Keratinocyte (primary cell): ENCODE data around the gene PIGM. TPM values are rescaled to one million over a fixed set of nuclear protein-coding genes. Genes with fewer than 3 reads are reported as not detected.

ENCODE experiments used
- DNase-seq: peaks from one replicate; pipeline ENCODE4 v3.0.0-alpha.2; 2011; ENCODE audit warnings: low read depth, missing footprints, low spot score
- FAIRE-seq: peaks from 2 replicates; lab custom pipeline; 2011; peaks lifted over from hg19 to GRCh38; lab: Jason Lieb, UNC
- H2AFZ ChIP-seq: 2 replicates; pipeline ENCODE4 v1.6.0; 2012; ENCODE audit warnings: low read length, control low read depth, inconsistent platforms; ENCODE audit not compliant: control insufficient read depth
- H3K27ac ChIP-seq: 2 replicates; pipeline ENCODE4 v1.5.1; 2011; ENCODE audit warnings: low read length; ENCODE audit not compliant: control insufficient read depth, insufficient read depth
- H3K27me3 ChIP-seq: 3 replicates; pipeline ENCODE4 v1.6.0; 2011; ENCODE audit warnings: low read length; ENCODE audit not compliant: control insufficient read depth, insufficient read depth; ENCODE audit errors: extremely low read depth
- H3K36me3 ChIP-seq, 2 experiments: 2 replicates in 1 of 2; 3 replicates in 1 of 2; pipeline ENCODE4 v1.5.1; 2011; ENCODE audit warnings: low read length in 2 of 2, mild to moderate bottlenecking in 1 of 2; ENCODE audit not compliant: control insufficient read depth in 2 of 2, insufficient read depth in 2 of 2; ENCODE audit errors: extremely low read depth in 1 of 2
- H3K4me1 ChIP-seq: 3 replicates; pipeline ENCODE4 v1.5.1; 2011; ENCODE audit warnings: low read length; ENCODE audit not compliant: control insufficient read depth, insufficient read depth; ENCODE audit errors: extremely low read depth
- H3K4me2 ChIP-seq: 3 replicates; pipeline ENCODE4 v1.6.0; 2011; ENCODE audit warnings: low read depth, low read length; ENCODE audit not compliant: control insufficient read depth, insufficient read depth; ENCODE audit errors: extremely low read depth
- H3K4me3 ChIP-seq, 3 experiments: fragments of 200-600 bp in 1 of 3; sonication (generic) in 1 of 3; 2 replicates in 2 of 3; 3 replicates in 1 of 3; pipeline ENCODE4 v1.5.1; 2011 to 2016; ENCODE audit warnings: low read length in 3 of 3, mild to moderate bottlenecking in 3 of 3, control low read depth in 2 of 3, inconsistent platforms in 1 of 3, low read depth in 1 of 3, mixed read lengths in 1 of 3, mixed run types in 1 of 3, moderate library complexity in 1 of 3; ENCODE audit not compliant: control insufficient read depth in 2 of 3, insufficient read depth in 2 of 3; ENCODE audit errors: extremely low read depth in 1 of 3
- H3K79me2 ChIP-seq: 2 replicates; pipeline ENCODE4 v1.6.0; 2012; ENCODE audit warnings: low read length; ENCODE audit not compliant: control insufficient read depth, insufficient read depth
- H3K9ac ChIP-seq: 3 replicates; pipeline ENCODE4 v1.6.0; 2011; ENCODE audit warnings: low read length; ENCODE audit not compliant: control insufficient read depth, insufficient read depth; ENCODE audit errors: extremely low read depth
- H3K9me1 ChIP-seq: 3 replicates; pipeline ENCODE4 v1.6.0; 2011; ENCODE audit warnings: low read length; ENCODE audit not compliant: control insufficient read depth, insufficient read depth; ENCODE audit errors: extremely low read depth
- H3K9me3 ChIP-seq: 2 replicates; pipeline ENCODE4 v1.5.1; 2012; ENCODE audit warnings: low read depth, low read length; ENCODE audit not compliant: control insufficient read depth
- H4K20me1 ChIP-seq: 3 replicates; pipeline ENCODE4 v1.6.0; 2011; ENCODE audit warnings: low read length; ENCODE audit not compliant: control insufficient read depth, insufficient read depth; ENCODE audit errors: extremely low read depth
- CTCF ChIP-seq, 3 experiments: IDR thresholded peaks in 1 of 3; conservative IDR thresholded peaks in 1 of 3; optimal IDR thresholded peaks in 1 of 3; 2 replicates in 2 of 3; 3 replicates in 1 of 3; pipeline versions ENCODE3 to v1.5.1; 2011; ENCODE audit warnings: low read length in 3 of 3, mild to moderate bottlenecking in 3 of 3, moderate library complexity in 2 of 3, control low read depth in 1 of 3, inconsistent platforms in 1 of 3; ENCODE audit not compliant: insufficient read depth in 2 of 3; ENCODE audit errors: extremely low read depth in 1 of 3
- EZH2 ChIP-seq: IDR thresholded peaks from one replicate; pipeline ENCODE4 v1.6.1; 2012; ENCODE audit warnings: inconsistent platforms, mild to moderate bottlenecking, low read length, moderate library complexity
- dilution Hi-C: fragments of 300-500 bp; cut with MboI; formaldehyde crosslinking; loops from one replicate; pipeline ENCODE4 v1.7.0; 2020; ENCODE audit warnings: low sequenced_read_pairs; ENCODE audit not compliant: extremely low pct_ligation_motif_present
- polyA plus RNA-seq, 5 experiments: library from polyadenylated mRNA; depleted of rRNA in 3 of 5; stranded (reverse) in 3 of 5; stranded (forward) in 1 of 5; unstranded in 1 of 5; fragments of >200 nt; gene quantifications; 1 replicate in 1 of 5; 2 replicates in 3 of 5; 3 replicates in 1 of 5; pipeline versions ENCODE4 v1.2.1 to v1.2.3, GENCODE V29; 2011 to 2012; ENCODE audit warnings: missing spikeins in 2 of 5, low read depth in 1 of 5, low replicate concordance in 1 of 5

Gene PIGM
- polyA plus RNA-seq, 1 donor (not counting 4 experiments of a cell fraction or from before 2014, with no cell fraction given): 3.1 TPM

- DNase-seq (no peak), FAIRE-seq (no peak)
- H3K9me3 ChIP-seq: no peaks in the 10 kb centered on the region
- dilution Hi-C loops: no loop called here
- no peak overlapping the region for H3K4me3 ChIP-seq
- no peaks in the 10 kb centered on the region for H3K79me2 ChIP-seq
- H2AFZ ChIP-seq: no peak overlapping the region
- H3K4me1 ChIP-seq: peaks cover 3% of the 10 kb centered on the region
- H3K9me1 ChIP-seq: no peaks in the 10 kb centered on the region
- H3K36me3 ChIP-seq: no peaks in the 10 kb centered on the region
- H3K9ac ChIP-seq: no peak overlapping the region
- H4K20me1 ChIP-seq: no peaks in the 10 kb centered on the region
- TF ChIP-seq EZH2 (no peak), CTCF (optimal IDR thresholded peaks at IDR 0.05 in 1 of 3, IDR thresholded peaks at IDR 0.05 in 1 of 3, conservative IDR thresholded peaks at IDR 0.05 in 1 of 3; ENCODE audit: extremely low read depth in 1 of 3, insufficient read depth in 2 of 3, low read length in 3 of 3) (no peak)
- H3K27ac ChIP-seq: no peak overlapping the region
- H3K27me3 ChIP-seq: no peaks in the 10 kb centered on the region
- H3K4me2 ChIP-seq: no peak overlapping the region
These were observed 20.0 kb downstream of the PIGM start for GRCh38 chr1:160011781-160012180.

- DNase-seq (no peak), FAIRE-seq (no peak)
- no peaks in the 10 kb centered on the region for H3K9me1 ChIP-seq
- H3K36me3 ChIP-seq: no peaks in the 10 kb centered on the region
- no peaks in the 10 kb centered on the region for H3K79me2 ChIP-seq
- no peaks in the 10 kb centered on the region for H4K20me1 ChIP-seq
- H3K27ac ChIP-seq: no peak overlapping the region
- dilution Hi-C loops: no loop called here
- H3K9ac ChIP-seq: no peak overlapping the region
- H3K4me1 ChIP-seq: peaks cover 3% of the 10 kb centered on the region
- no peak overlapping the region for H2AFZ ChIP-seq
- no peak overlapping the region for H3K4me3 ChIP-seq
- no peak overlapping the region for H3K4me2 ChIP-seq
- H3K9me3 ChIP-seq: no peaks in the 10 kb centered on the region
- TF ChIP-seq EZH2 (no peak), CTCF (optimal IDR thresholded peaks at IDR 0.05 in 1 of 3, IDR thresholded peaks at IDR 0.05 in 1 of 3, conservative IDR thresholded peaks at IDR 0.05 in 1 of 3; ENCODE audit: extremely low read depth in 1 of 3, insufficient read depth in 2 of 3, low read length in 3 of 3) (no peak)
- H3K27me3 ChIP-seq: no peaks in the 10 kb centered on the region
These were observed 22.0 kb downstream of the PIGM start for GRCh38 chr1:160009801-160010200.
